ENCODE measurements around the gene TMEM121.

- TF ChIP-seq CTCF (IDR thresholded peaks at IDR 0.05) (no peak), EP300 (IDR thresholded peaks at IDR 0.05) (no peak)
Measured at GRCh38 chr14:105525326-105525725, 1.1 kb upstream of the TMEM121 start.
